ENCODE measurements around the gene PHF21B.

DNA sequence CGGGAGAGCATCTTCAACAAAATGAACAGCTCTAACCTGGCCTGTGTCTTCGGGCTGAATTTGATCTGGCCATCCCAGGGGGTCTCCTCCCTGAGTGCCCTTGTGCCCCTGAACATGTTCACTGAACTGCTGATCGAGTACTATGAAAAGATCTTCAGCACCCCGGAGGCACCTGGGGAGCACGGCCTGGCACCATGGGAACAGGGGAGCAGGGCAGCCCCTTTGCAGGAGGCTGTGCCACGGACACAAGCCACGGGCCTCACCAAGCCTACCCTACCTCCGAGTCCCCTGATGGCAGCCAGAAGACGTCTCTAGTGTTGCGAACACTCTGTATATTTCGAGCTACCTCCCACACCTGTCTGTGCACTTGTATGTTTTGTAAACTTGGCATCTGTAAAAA is 147.5 kb downstream of the PHF21B start:
- TF ChIP-seq, protein P1, sequence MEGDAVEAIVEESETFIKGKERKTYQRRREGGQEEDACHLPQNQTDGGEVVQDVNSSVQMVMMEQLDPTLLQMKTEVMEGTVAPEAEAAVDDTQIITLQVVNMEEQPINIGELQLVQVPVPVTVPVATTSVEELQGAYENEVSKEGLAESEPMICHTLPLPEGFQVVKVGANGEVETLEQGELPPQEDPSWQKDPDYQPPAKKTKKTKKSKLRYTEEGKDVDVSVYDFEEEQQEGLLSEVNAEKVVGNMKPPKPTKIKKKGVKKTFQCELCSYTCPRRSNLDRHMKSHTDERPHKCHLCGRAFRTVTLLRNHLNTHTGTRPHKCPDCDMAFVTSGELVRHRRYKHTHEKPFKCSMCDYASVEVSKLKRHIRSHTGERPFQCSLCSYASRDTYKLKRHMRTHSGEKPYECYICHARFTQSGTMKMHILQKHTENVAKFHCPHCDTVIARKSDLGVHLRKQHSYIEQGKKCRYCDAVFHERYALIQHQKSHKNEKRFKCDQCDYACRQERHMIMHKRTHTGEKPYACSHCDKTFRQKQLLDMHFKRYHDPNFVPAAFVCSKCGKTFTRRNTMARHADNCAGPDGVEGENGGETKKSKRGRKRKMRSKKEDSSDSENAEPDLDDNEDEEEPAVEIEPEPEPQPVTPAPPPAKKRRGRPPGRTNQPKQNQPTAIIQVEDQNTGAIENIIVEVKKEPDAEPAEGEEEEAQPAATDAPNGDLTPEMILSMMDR (IDR thresholded peaks at IDR 0.05), result no peak
- no peak for TF ChIP-seq EZH2phosphoT487 (IDR thresholded peaks at IDR 0.05)
- TF ChIP-seq EZH2 (IDR thresholded peaks at IDR 0.05), result no peak

All from neural progenitor cell (in vitro differentiated cells).